ENCODE data around the gene MANSC1.

MANSC1 gene

GRCh38 chr12:12376646-12377448 is 26.8 kb upstream of the MANSC1 start:
- TF ChIP-seq SPI1 (IDR thresholded peaks at IDR 0.05; ENCODE audit: borderline replicate concordance, low read depth) (no peak), CTCF (IDR thresholded peaks at IDR 0.05; ENCODE audit: insufficient read depth, low read length) (no peak), REST (IDR thresholded peaks at IDR 0.05; ENCODE audit: insufficient replicate concordance, low read depth) (no peak), GABPA (IDR thresholded peaks at IDR 0.05; ENCODE audit: low read depth) (no peak), POLR2AphosphoS5 (IDR thresholded peaks at IDR 0.05; ENCODE audit: low read depth) (no peak)
- Histone ChIP-seq H3K27ac (replicated peaks) (no peak overlapping the region), H3K4me3 (replicated peaks; ENCODE audit: insufficient read depth, low read length) (no peak overlapping the region), H3K27me3 (ENCODE audit: insufficient read depth, poor library complexity, severe bottlenecking) (no peaks in the 10 kb centered on the region)
- peak; percentile 40 to 52 for DNase-seq (ENCODE audit: low read depth in 1 of 2, low spot score in 1 of 2)

GRCh38 chr12:12372946-12373722 is 23.1 kb upstream of the MANSC1 start:
- Histone ChIP-seq H3K27me3 (ENCODE audit: insufficient read depth, poor library complexity, severe bottlenecking) (no peaks in the 10 kb centered on the region), H3K27ac (replicated peaks) (no peak overlapping the region), H3K4me3 (replicated peaks; ENCODE audit: insufficient read depth, low read length) (no peak overlapping the region)
- DNase-seq (ENCODE audit: low read depth in 1 of 2, low spot score in 1 of 2): no peak
- TF ChIP-seq CTCF (IDR thresholded peaks at IDR 0.05; ENCODE audit: insufficient read depth, low read length) (no peak), GABPA (IDR thresholded peaks at IDR 0.05; ENCODE audit: low read depth) (no peak)

GRCh38 chr12:12367482-12367998 is 17.5 kb upstream of the MANSC1 start:
- Histone ChIP-seq H3K27me3 (ENCODE audit: insufficient read depth, poor library complexity, severe bottlenecking) (no peaks in the 10 kb centered on the region), H3K4me3 (replicated peaks; ENCODE audit: insufficient read depth, low read length) (no peak overlapping the region), H3K27ac (replicated peaks) (no peak overlapping the region)
- no peak for TF ChIP-seq POLR2AphosphoS5 (IDR thresholded peaks at IDR 0.05; ENCODE audit: low read depth)
- TF ChIP-seq GABPA (IDR thresholded peaks at IDR 0.05; ENCODE audit: low read depth): no peak
- TF ChIP-seq CTCF (IDR thresholded peaks at IDR 0.05; ENCODE audit: insufficient read depth, low read length): no peak
- no peak for TF ChIP-seq SPI1 (IDR thresholded peaks at IDR 0.05; ENCODE audit: borderline replicate concordance, low read depth)
- no peak for TF ChIP-seq REST (IDR thresholded peaks at IDR 0.05; ENCODE audit: insufficient replicate concordance, low read depth)
- DNase-seq (ENCODE audit: low read depth in 1 of 2, low spot score in 1 of 2): no peak
